ENCODE results near the gene CALN1. TPM values are rescaled to one million over a fixed set of nuclear protein-coding genes. Genes with fewer than 3 reads are reported as not detected.

CALN1 gene
- total and polyA plus RNA-seq, 2 experiments from 2014 or later, result 0.23 to 0.28 TPM

- Histone ChIP-seq H3K9me2 (replicated peaks; ENCODE audit: insufficient read depth) (no peaks in the 10 kb centered on the region), H3K4me2 (no peak overlapping the region), H4K20me1 (ENCODE audit: insufficient read depth, poor library complexity, severe bottlenecking) (no peaks in the 10 kb centered on the region), H3K27me3 (no peaks in the 10 kb centered on the region), H2AFZ (no peak overlapping the region), H3K4me3 (no peak overlapping the region), H3K27ac (no peak overlapping the region), H3K36me3 (replicated peaks; ENCODE audit: insufficient read depth, low read depth) (no peaks in the 10 kb centered on the region), H3K79me2 (no peaks in the 10 kb centered on the region), H3K9me3 (ENCODE audit: low read depth) (no peaks in the 10 kb centered on the region), H3K4me1 (ENCODE audit: insufficient read depth) (no peaks in the 10 kb centered on the region)
- WGBS (ENCODE audit: low lambda C conversion rate, missing lambda C conversion rate), result 73% methylated on average over 3 of the region's 3 CpGs
- TF ChIP-seq CTCF (IDR thresholded peaks at IDR 0.05; ENCODE audit: poor library complexity) (no peak), EZH2phosphoT487 (IDR thresholded peaks at IDR 0.05; ENCODE audit: low read depth, severe bottlenecking, unreplicated experiment) (no peak), EZH2 (IDR thresholded peaks at IDR 0.05; ENCODE audit: borderline replicate concordance) (no peak)
- DNase-seq (ENCODE audit: low spot score), result no peak
Measured at GRCh38 chr7:72042855-72043254, 369.3 kb downstream of the CALN1 start.

DNA sequence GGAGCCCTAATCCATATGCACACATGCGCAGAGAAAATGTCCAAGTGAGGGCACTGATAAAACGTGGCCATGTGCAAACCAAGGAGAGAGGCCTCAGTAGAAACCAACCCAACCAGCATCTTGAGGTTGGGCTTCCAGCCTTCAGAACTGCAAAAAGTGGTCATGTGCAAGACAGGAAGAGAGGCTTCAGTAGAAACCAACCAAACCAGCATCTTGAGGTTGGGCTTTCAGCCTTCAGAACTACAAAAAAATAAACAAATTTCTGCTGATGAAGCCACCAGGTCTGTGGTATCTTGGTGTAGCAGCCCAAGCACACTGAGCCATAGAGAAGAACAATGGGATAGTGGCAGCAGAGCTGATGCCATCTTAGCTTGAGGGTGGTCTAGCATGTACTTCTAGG is 371.5 kb downstream of the CALN1 start:
- H3K9me2 ChIP-seq (replicated peaks; ENCODE audit: insufficient read depth), result no peaks in the 10 kb centered on the region
- no peaks in the 10 kb centered on the region for H4K20me1 ChIP-seq (ENCODE audit: insufficient read depth, poor library complexity, severe bottlenecking)
- 78% methylated on average over 2 of the region's 2 CpGs for WGBS (ENCODE audit: low lambda C conversion rate, missing lambda C conversion rate)
- H3K36me3 ChIP-seq (replicated peaks; ENCODE audit: insufficient read depth, low read depth), result no peaks in the 10 kb centered on the region
- no peak for TF ChIP-seq EZH2phosphoT487 (IDR thresholded peaks at IDR 0.05; ENCODE audit: low read depth, severe bottlenecking, unreplicated experiment)
- TF ChIP-seq CTCF (IDR thresholded peaks at IDR 0.05; ENCODE audit: poor library complexity), result no peak
- TF ChIP-seq EZH2 (IDR thresholded peaks at IDR 0.05; ENCODE audit: borderline replicate concordance), result no peak
- no peak for DNase-seq (ENCODE audit: low spot score)
- no peaks in the 10 kb centered on the region for H3K27me3 ChIP-seq
- no peaks in the 10 kb centered on the region for H3K79me2 ChIP-seq
- H2AFZ ChIP-seq, result no peak overlapping the region
- no peak overlapping the region for H3K27ac ChIP-seq
- no peak overlapping the region for H3K4me2 ChIP-seq
- H3K9me3 ChIP-seq (ENCODE audit: low read depth), result no peaks in the 10 kb centered on the region
- no peaks in the 10 kb centered on the region for H3K4me1 ChIP-seq (ENCODE audit: insufficient read depth)
- no peak overlapping the region for H3K4me3 ChIP-seq

DNA sequence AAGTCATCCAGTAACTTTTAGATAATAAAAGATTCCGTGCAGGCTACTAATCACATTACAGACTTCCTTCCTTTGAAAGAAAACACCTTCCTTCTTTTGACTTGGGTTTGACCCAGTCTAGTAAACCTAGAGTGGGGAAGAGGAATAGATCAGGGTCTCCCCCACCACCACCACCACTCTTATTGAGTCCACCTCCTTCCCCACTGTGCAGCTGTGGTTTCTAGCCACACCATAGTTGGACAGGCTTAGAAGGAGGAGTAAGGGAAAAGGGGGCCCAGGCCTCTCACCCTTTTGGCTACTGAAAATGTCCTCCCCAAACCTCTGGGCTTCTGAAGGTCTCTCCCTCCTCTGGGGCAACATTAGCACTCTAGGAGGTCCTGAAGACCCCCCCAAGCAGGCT is 372.7 kb downstream of the CALN1 start:
- TF ChIP-seq CTCF (IDR thresholded peaks at IDR 0.05; ENCODE audit: poor library complexity) (no peak), EZH2phosphoT487 (IDR thresholded peaks at IDR 0.05; ENCODE audit: low read depth, severe bottlenecking, unreplicated experiment) (no peak), EZH2 (IDR thresholded peaks at IDR 0.05; ENCODE audit: borderline replicate concordance) (no peak)
- WGBS (ENCODE audit: low lambda C conversion rate, missing lambda C conversion rate), result 72% methylated on average over 1 of the region's 1 CpG

More for the DNA sequence above, 372.7 kb downstream of the CALN1 start:
- Histone ChIP-seq H3K4me2 (no peak overlapping the region), H4K20me1 (ENCODE audit: insufficient read depth, poor library complexity, severe bottlenecking) (no peaks in the 10 kb centered on the region), H3K4me1 (ENCODE audit: insufficient read depth) (no peaks in the 10 kb centered on the region), H3K79me2 (no peaks in the 10 kb centered on the region), H3K9me3 (ENCODE audit: low read depth) (no peaks in the 10 kb centered on the region), H2AFZ (no peak overlapping the region), H3K27me3 (no peaks in the 10 kb centered on the region), H3K36me3 (replicated peaks; ENCODE audit: insufficient read depth, low read depth) (no peaks in the 10 kb centered on the region), H3K4me3 (no peak overlapping the region), H3K27ac (no peak overlapping the region), H3K9me2 (replicated peaks; ENCODE audit: insufficient read depth) (no peaks in the 10 kb centered on the region)
- DNase-seq (ENCODE audit: low spot score), result no peak
